ENCODE results near the gene SNX24. TPM values are rescaled to one million over a fixed set of nuclear protein-coding genes. Genes with fewer than 3 reads are reported as not detected.

Gene SNX24
- total RNA-seq, 2 donors from 2014 or later = 9.8 to 13.3 TPM

DNA sequence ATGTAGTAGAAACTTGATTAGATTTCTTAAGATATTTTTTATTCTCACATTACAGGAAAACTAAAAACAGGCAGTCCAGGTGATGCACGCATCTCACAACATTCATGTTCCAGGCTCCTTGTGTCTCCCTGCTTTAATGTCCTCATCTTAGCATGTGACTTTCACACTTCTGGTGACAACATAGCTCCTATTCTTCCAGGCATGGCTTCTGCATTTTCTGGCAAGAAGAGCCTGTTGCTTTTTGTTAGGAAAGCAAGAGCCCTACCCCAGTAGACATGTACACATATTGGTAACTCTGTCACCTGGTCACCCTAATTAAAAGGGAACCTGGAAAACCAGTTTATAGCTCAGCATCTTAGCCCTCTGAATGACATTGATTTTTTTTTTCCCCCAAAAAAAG lies 98.6 kb downstream of the SNX24 start:
- H3K4me1 ChIP-seq (replicated peaks) = no peaks in the 10 kb centered on the region
- H3K27me3 ChIP-seq (replicated peaks; ENCODE audit: insufficient read depth) = no peaks in the 10 kb centered on the region
- 96% methylated on average over 1 of the region's 1 CpG for WGBS
- intact Hi-C loops (cut with DNase I) = no loop called here
- H3K36me3 ChIP-seq = no peaks in the 10 kb centered on the region
- DNase-seq (ENCODE audit: low spot score) = no peak
- TF ChIP-seq POLR2AphosphoS5 (IDR thresholded peaks at IDR 0.05) = no peak
- TF ChIP-seq, protein P1, sequence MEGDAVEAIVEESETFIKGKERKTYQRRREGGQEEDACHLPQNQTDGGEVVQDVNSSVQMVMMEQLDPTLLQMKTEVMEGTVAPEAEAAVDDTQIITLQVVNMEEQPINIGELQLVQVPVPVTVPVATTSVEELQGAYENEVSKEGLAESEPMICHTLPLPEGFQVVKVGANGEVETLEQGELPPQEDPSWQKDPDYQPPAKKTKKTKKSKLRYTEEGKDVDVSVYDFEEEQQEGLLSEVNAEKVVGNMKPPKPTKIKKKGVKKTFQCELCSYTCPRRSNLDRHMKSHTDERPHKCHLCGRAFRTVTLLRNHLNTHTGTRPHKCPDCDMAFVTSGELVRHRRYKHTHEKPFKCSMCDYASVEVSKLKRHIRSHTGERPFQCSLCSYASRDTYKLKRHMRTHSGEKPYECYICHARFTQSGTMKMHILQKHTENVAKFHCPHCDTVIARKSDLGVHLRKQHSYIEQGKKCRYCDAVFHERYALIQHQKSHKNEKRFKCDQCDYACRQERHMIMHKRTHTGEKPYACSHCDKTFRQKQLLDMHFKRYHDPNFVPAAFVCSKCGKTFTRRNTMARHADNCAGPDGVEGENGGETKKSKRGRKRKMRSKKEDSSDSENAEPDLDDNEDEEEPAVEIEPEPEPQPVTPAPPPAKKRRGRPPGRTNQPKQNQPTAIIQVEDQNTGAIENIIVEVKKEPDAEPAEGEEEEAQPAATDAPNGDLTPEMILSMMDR (IDR thresholded peaks at IDR 0.05) = no peak
- H3K9me3 ChIP-seq = no peaks in the 10 kb centered on the region
- no peak overlapping the region for H3K27ac ChIP-seq
- no peak overlapping the region for H3K4me3 ChIP-seq

DNA sequence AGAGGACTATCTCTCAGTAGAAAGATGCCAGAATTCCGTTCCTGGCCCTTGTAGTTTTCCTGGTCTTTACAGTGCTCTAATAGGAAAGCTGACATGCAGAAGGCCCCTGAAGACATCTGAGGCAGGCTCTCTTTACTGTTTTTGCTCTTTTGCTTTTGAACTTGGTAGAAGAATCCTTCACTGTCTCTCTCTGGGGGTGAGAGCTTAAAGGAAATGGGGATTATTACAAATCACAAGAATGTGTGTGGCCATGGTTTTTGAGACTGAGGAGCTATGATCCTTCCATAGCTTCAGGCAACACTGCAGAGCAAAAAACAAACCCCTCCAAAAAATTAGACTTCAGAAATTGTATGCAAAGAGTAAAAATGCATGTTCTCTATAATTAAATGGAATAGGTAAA lies 102.0 kb downstream of the SNX24 start:
- no peak for DNase-seq (ENCODE audit: low spot score)
- 94% methylated on average over 1 of the region's 1 CpG for WGBS
- no peaks in the 10 kb centered on the region for H3K27me3 ChIP-seq (replicated peaks; ENCODE audit: insufficient read depth)
- no peak overlapping the region for H3K27ac ChIP-seq
- no peaks in the 10 kb centered on the region for H3K9me3 ChIP-seq
- intact Hi-C loops (cut with DNase I) = no loop called here
- no peaks in the 10 kb centered on the region for H3K36me3 ChIP-seq
- TF ChIP-seq, protein P1 (IDR thresholded peaks at IDR 0.05) = no peak
- TF ChIP-seq POLR2A (IDR thresholded peaks at IDR 0.05) (no peak), POLR2AphosphoS5 (IDR thresholded peaks at IDR 0.05) (no peak)
- no peaks in the 10 kb centered on the region for H3K4me1 ChIP-seq (replicated peaks)
- H3K4me3 ChIP-seq = no peak overlapping the region

DNA sequence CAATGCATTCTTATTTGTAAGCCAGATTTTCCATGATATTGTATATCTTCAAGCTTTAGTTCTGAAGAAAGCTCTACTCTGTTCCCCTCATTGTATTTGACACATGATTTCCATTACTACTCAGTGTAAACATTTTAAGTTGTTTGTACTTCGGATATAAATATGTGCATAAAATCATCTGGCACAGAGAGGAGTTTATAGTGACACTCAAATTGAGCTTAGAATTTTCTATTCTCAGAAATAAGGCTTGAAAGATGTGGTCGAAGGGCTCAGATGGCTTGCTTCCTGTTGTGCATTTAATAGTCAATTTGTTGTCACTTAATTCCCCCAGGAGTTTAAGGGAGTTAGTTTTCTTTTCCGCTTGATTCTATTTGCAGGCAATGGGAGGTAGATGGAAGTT lies 102.4 kb downstream of the SNX24 start:
- no peak for DNase-seq (ENCODE audit: low spot score)
- no peak overlapping the region for H3K27ac ChIP-seq
- H3K27me3 ChIP-seq (replicated peaks; ENCODE audit: insufficient read depth) = no peaks in the 10 kb centered on the region
- no peak overlapping the region for H3K4me3 ChIP-seq
- H3K4me1 ChIP-seq (replicated peaks) = no peaks in the 10 kb centered on the region
- TF ChIP-seq, protein P1 (IDR thresholded peaks at IDR 0.05) = no peak
- TF ChIP-seq POLR2A (IDR thresholded peaks at IDR 0.05) (no peak), POLR2AphosphoS5 (IDR thresholded peaks at IDR 0.05) (no peak)
- H3K36me3 ChIP-seq = no peaks in the 10 kb centered on the region
- H3K9me3 ChIP-seq = no peaks in the 10 kb centered on the region
- WGBS = 39% methylated on average over 3 of the region's 3 CpGs
- intact Hi-C loops (cut with DNase I) = no loop called here

DNA sequence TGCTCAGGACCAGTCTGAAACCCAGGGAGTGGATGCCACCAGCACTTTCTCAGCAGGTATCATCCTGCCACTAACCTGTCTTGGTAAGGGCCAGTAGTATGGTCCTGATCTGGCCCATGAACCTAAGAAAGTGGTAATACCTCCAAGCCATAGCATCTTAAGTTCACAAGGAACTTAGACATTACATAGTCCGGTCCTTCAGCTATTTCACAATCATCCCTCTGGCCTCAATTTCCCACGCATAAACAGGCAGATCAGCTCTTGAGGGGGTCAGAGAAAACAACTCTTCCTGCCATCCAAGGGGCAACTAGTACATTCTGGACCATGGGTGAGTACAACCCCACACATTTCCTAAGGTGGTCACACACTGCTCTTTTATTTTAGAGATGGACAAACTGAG lies 102.9 kb downstream of the SNX24 start:
- H3K9me3 ChIP-seq = no peaks in the 10 kb centered on the region
- WGBS = 97% methylated on average over 2 of the region's 2 CpGs
- no peaks in the 10 kb centered on the region for H3K4me1 ChIP-seq (replicated peaks)
- intact Hi-C loops (cut with DNase I) = no loop called here
- H3K36me3 ChIP-seq = no peaks in the 10 kb centered on the region
- H3K4me3 ChIP-seq = no peak overlapping the region
- no peaks in the 10 kb centered on the region for H3K27me3 ChIP-seq (replicated peaks; ENCODE audit: insufficient read depth)
- no peak for DNase-seq (ENCODE audit: low spot score)
- no peak overlapping the region for H3K27ac ChIP-seq
- TF ChIP-seq POLR2A (IDR thresholded peaks at IDR 0.05) (no peak), POLR2AphosphoS5 (IDR thresholded peaks at IDR 0.05) (no peak)
- TF ChIP-seq, protein P1 (IDR thresholded peaks at IDR 0.05) = no peak

DNA sequence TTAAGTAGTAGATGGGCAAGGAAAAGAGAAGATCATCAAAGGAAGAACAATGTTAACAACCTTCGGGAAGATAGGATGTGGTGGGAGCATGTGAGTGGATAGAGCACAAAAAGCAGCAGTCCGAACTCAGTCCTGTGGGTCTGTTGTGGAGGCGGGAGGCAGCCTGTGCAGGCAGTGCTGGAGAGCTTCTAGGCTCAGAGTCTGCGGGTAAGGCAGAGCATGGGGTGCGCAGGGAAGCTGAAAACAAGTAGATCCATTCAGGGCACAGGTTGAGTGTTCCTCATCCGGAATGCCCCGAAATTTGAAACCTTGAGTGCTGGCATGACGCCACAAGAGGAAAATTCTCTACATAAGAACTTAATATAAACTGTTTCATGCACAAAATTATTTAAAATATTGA lies 106.2 kb downstream of the SNX24 start:
- no peak for DNase-seq (ENCODE audit: low spot score)
- H3K27ac ChIP-seq = no peak overlapping the region
- no peaks in the 10 kb centered on the region for H3K36me3 ChIP-seq
- intact Hi-C loops (cut with DNase I) = no loop called here
- H3K27me3 ChIP-seq (replicated peaks; ENCODE audit: insufficient read depth) = no peaks in the 10 kb centered on the region
- 80% methylated on average over 8 of the region's 8 CpGs for WGBS
- H3K4me3 ChIP-seq = no peak overlapping the region
- no peaks in the 10 kb centered on the region for H3K4me1 ChIP-seq (replicated peaks)
- H3K9me3 ChIP-seq = no peaks in the 10 kb centered on the region
- TF ChIP-seq POLR2A (IDR thresholded peaks at IDR 0.05) (no peak), POLR2AphosphoS5 (IDR thresholded peaks at IDR 0.05) (no peak)
- TF ChIP-seq, protein P1 (IDR thresholded peaks at IDR 0.05) = no peak
